K562 (cell line): Measurements from ENCODE around the gene SHANK1. TPM values are rescaled to one million over a fixed set of nuclear protein-coding genes. Genes with fewer than 3 reads are reported as not detected.

ENCODE experiments used
- CHCHD3 ChIP-seq: fragments of 250-450 bp; sonication (Bioruptor Pico); IDR thresholded peaks from 2 replicates; pipeline ENCODE4 v2.1.2; 2022; ENCODE audit warnings: mild to moderate bottlenecking
- FOXO4 ChIP-seq: fragments of 450-650 bp; formaldehyde crosslinking; IDR thresholded peaks from 2 replicates; pipeline ENCODE4 v1.4.0; 2020; ENCODE audit warnings: mild to moderate bottlenecking, moderate library complexity
- HNRNPH1 ChIP-seq: fragments of 200-400 bp; formaldehyde crosslinking; optimal IDR thresholded peaks from 2 replicates; pipeline ENCODE3; 2017; ENCODE audit warnings: low read depth, mild to moderate bottlenecking, low read length, moderate library complexity
- HOMEZ ChIP-seq: fragments of 250-450 bp; sonication (Bioruptor Pico); IDR thresholded peaks from 2 replicates; pipeline ENCODE4 v1.4.0; 2020; ENCODE audit warnings: mild to moderate bottlenecking, moderate library complexity
- JUND ChIP-seq, 2 experiments: IDR thresholded peaks; 2 replicates in 1 of 2; 3 replicates in 1 of 2; pipeline ENCODE4 v1.6.1; 2011; ENCODE audit warnings: borderline replicate concordance in 2 of 2, low read depth in 2 of 2, low read length in 2 of 2, improper control_type of control experiment in 1 of 2, missing biosample characterization in 1 of 2, missing genetic modification characterization in 1 of 2, missing genetic modification reagents in 1 of 2
- L3MBTL2 ChIP-seq: fragments of 450-650 bp; IDR thresholded peaks from 2 replicates; pipeline ENCODE4 v1.6.1; 2016; ENCODE audit warnings: mild to moderate bottlenecking, moderate library complexity
- MIER1 ChIP-seq: fragments of 450-650 bp; IDR thresholded peaks from 2 replicates; pipeline ENCODE4 v1.6.1; 2016; ENCODE audit warnings: antibody characterized with exemption, mild to moderate bottlenecking, low read depth
- MTA3 ChIP-seq: fragments of 450-650 bp; formaldehyde crosslinking; IDR thresholded peaks from 2 replicates; pipeline ENCODE4 v1.6.1; 2017; ENCODE audit warnings: mild to moderate bottlenecking, borderline replicate concordance
- NFYB ChIP-seq: IDR thresholded peaks from 2 replicates; pipeline ENCODE4 v1.6.1; 2011; ENCODE audit warnings: mild to moderate bottlenecking, moderate library complexity; ENCODE audit not compliant: insufficient read length; ENCODE audit errors: extremely low read depth
- RCOR1 ChIP-seq, 2 experiments: IDR thresholded peaks; 2 replicates each; pipeline ENCODE4 v1.6.1; 2012; ENCODE audit warnings: low read depth in 2 of 2, low read length in 2 of 2, borderline replicate concordance in 1 of 2, improper control_type of control experiment in 1 of 2
- RREB1 ChIP-seq: fragments of 250-450 bp; sonication (Bioruptor Pico); IDR thresholded peaks from 2 replicates; pipeline ENCODE4 v1.4.0; 2020
- SPI1 ChIP-seq: IDR thresholded peaks from 2 replicates; pipeline ENCODE4 v1.6.1; 2011; ENCODE audit warnings: low read depth, low read length, control low read depth, borderline replicate concordance
- SREBF2 ChIP-seq: sonication (generic); formaldehyde crosslinking; IDR thresholded peaks from 2 replicates; pipeline ENCODE4 v1.4.0; 2020; ENCODE audit warnings: mild to moderate bottlenecking, missing genetic modification reagents
- TAF7 ChIP-seq: fragments of 450-650 bp; IDR thresholded peaks from 2 replicates; pipeline ENCODE4 v1.6.1; 2016; ENCODE audit warnings: missing genetic modification characterization, missing compliant biosample characterization
- TBP ChIP-seq: optimal IDR thresholded peaks from 2 replicates; pipeline ENCODE3; 2011; ENCODE audit warnings: low read depth, low read length, improper control_type of control experiment
- ZFX ChIP-seq: sonication (generic); formaldehyde crosslinking; IDR thresholded peaks from 2 replicates; pipeline ENCODE4 v1.8.0; 2022; ENCODE audit warnings: mild to moderate bottlenecking, missing genetic modification reagents, moderate library complexity
- ZNF23 ChIP-seq: fragments of 250-450 bp; sonication (Bioruptor Pico); IDR thresholded peaks from 2 replicates; pipeline ENCODE4 v1.4.0; 2020; ENCODE audit warnings: mild to moderate bottlenecking
- ZNF589 ChIP-seq: fragments of 200-800 bp; sonication (Bioruptor generic); IDR thresholded peaks from 2 replicates; pipeline ENCODE4 v1.6.1; 2016; ENCODE audit warnings: low read depth, missing genetic modification characterization, missing compliant biosample characterization
- ZZZ3 ChIP-seq: fragments of 450-650 bp; IDR thresholded peaks from 2 replicates; pipeline ENCODE4 v1.6.1; 2016; ENCODE audit warnings: antibody characterized with exemption, mild to moderate bottlenecking, moderate library complexity
- polyA plus RNA-seq, 8 experiments: library from polyadenylated mRNA; depleted of rRNA in 4 of 8; stranded (reverse) in 5 of 8; unstranded in 3 of 8; fragments of >200 nt; fragmentation: Nextera tagmentation in 2 of 8; fragmentation: Illumina TruSeq in 1 of 8; extraction: Ambion mirVana in 2 of 8; extraction: Trizol in 1 of 8; gene quantifications; 2 replicates each; pipeline versions ENCODE4 v1.2.1 to v1.2.3, GENCODE V29; 2011 to 2014; ENCODE audit warnings: inconsistent platforms in 1 of 8, missing spikeins in 1 of 8
- total RNA-seq, 7 experiments: library from RNA; depleted of rRNA in 6 of 7; stranded (reverse); fragments of >200 nt in 6 of 7; fragmentation: Illumina TruSeq in 2 of 7; extraction: Trizol in 2 of 7; gene quantifications; 2 replicates each; pipeline versions ENCODE4 v1.2.1 to v1.2.3, GENCODE V29; 2011 to 2021; ENCODE audit warnings: low replicate concordance in 1 of 7

SHANK1 gene
- total and polyA plus RNA-seq, 9 of the 15 experiments (the other 6 are each of a cell fraction or from before 2014, with no cell fraction given) = 0.33 to 1.3 (median 0.55) TPM; not detected in 2

GRCh38 chr19:50728084-50728737 lies 8.6 kb upstream of the SHANK1 start (continued):
- TF ChIP-seq RREB1 (CRISPR knock-in tag) (peak; percentile 82; the same call in 1 of the 2 replicates), JUND (IDR thresholded peaks at IDR 0.05; ENCODE audit: borderline replicate concordance, low read depth, low read length) (peak; percentile 61; the same call in 1 of the 2 replicates), JUND (tag; IDR thresholded peaks at IDR 0.05; ENCODE audit: borderline replicate concordance, low read depth, low read length) (peak; percentile 61; the same call in 1 of the 3 replicates), HNRNPH1 (no peak), MTA3 (peak; percentile 73; the same call in 1 of the 2 replicates), ZZZ3 (no peak), ZFX (CRISPR knock-in tag) (peak; percentile 77), FOXO4 (CRISPR knock-in tag) (peak; percentile 85; the same call in 1 of the 2 replicates), CHCHD3 (CRISPR knock-in tag) (no peak), TAF7 (tag) (no peak), ZNF589 (no peak), NFYB (peak; percentile 34), SPI1 (no peak), L3MBTL2 (peak; percentile 96), MIER1 (no peak), HOMEZ (CRISPR knock-in tag) (no peak), ZNF23 (CRISPR knock-in tag) (no peak), TBP (peak; percentile 75), SREBF2 (no peak), RCOR1 (IDR thresholded peaks at IDR 0.05; ENCODE audit: borderline replicate concordance in 1 of 2, low read depth in 2 of 2, low read length in 2 of 2) (peak in 1 of 2 experiments; percentile 76; a peak in 2 of 4 replicates)
